Loucy (cell line): ENCODE data around the gene SLC34A3.

Experiments
- H2AFZ ChIP-seq: fragments of 200-600 bp; sonication (generic); 2 replicates; pipeline ENCODE4 v1.6.0; 2016; ENCODE audit warnings: antibody characterized with exemption, mild to moderate bottlenecking, low read length, moderate library complexity
- H3F3A ChIP-seq: fragments of 200-600 bp; 2 replicates; pipeline ENCODE4 v1.6.0; 2016; ENCODE audit warnings: antibody characterized with exemption, low read depth, mild to moderate bottlenecking
- H3K27me3 ChIP-seq: fragments of 200-600 bp; sonication (generic); 2 replicates; pipeline ENCODE4 v1.6.1; 2014; ENCODE audit warnings: low read length, mild to moderate bottlenecking; ENCODE audit not compliant: insufficient read depth, poor library complexity, severe bottlenecking
- H3K36me3 ChIP-seq: fragments of 200-600 bp; sonication (generic); 2 replicates; pipeline ENCODE4 v1.6.1; 2016; ENCODE audit warnings: low read length; ENCODE audit not compliant: insufficient read depth
- H3K4me1 ChIP-seq: fragments of 200-600 bp; sonication (generic); 2 replicates; pipeline ENCODE4 v1.5.1; 2014; ENCODE audit warnings: low read length, mild to moderate bottlenecking; ENCODE audit not compliant: insufficient read depth, poor library complexity, severe bottlenecking
- H3K4me2 ChIP-seq: fragments of 200-600 bp; sonication (generic); 2 replicates; pipeline ENCODE4 v1.6.0; 2014; ENCODE audit warnings: antibody characterized with exemption, low read length, low read depth, mild to moderate bottlenecking; ENCODE audit not compliant: poor library complexity, severe bottlenecking
- H3K4me3 ChIP-seq: fragments of 200-600 bp; sonication (generic); 2 replicates; pipeline ENCODE4 v1.5.1; 2014; ENCODE audit warnings: low read length, mild to moderate bottlenecking, mixed read lengths; ENCODE audit not compliant: poor library complexity, severe bottlenecking
- H3K79me2 ChIP-seq: fragments of 200-600 bp; sonication (generic); 2 replicates; pipeline ENCODE4 v1.6.1; 2014; ENCODE audit warnings: low read length; ENCODE audit not compliant: insufficient read depth
- H3K9ac ChIP-seq: fragments of 200-600 bp; sonication (generic); 2 replicates; pipeline ENCODE4 v1.6.0; 2014; ENCODE audit warnings: mild to moderate bottlenecking, low read depth, low read length, moderate library complexity; ENCODE audit not compliant: poor library complexity, severe bottlenecking
- H3K9me2 ChIP-seq: fragments of 200-600 bp; sonication (generic); replicated peaks from 2 replicates; pipeline ENCODE4 v1.6.1; 2016; ENCODE audit warnings: low read depth, low read length, mixed read lengths
- H3K9me3 ChIP-seq: fragments of 200-600 bp; sonication (generic); 2 replicates; pipeline ENCODE4 v1.6.1; 2014; ENCODE audit warnings: mild to moderate bottlenecking, antibody characterized with exemption, low read length, low read depth; ENCODE audit not compliant: insufficient read depth
- H4K20me1 ChIP-seq: fragments of 200-600 bp; sonication (generic); 2 replicates; pipeline ENCODE4 v1.6.0; 2014; ENCODE audit warnings: antibody characterized with exemption, low read length, mild to moderate bottlenecking; ENCODE audit not compliant: insufficient read depth, poor library complexity, severe bottlenecking
- CTCF ChIP-seq: fragments of 200-600 bp; sonication (generic); conservative IDR thresholded peaks from 2 replicates; pipeline ENCODE4 v1.5.1; 2014; ENCODE audit warnings: mild to moderate bottlenecking, antibody characterized with exemption, low read length
- EZH2phosphoT487 ChIP-seq: fragments of 200-600 bp; IDR thresholded peaks from 2 replicates; pipeline ENCODE4 v1.6.1; 2018; ENCODE audit warnings: antibody characterized with exemption, mild to moderate bottlenecking, moderate library complexity, borderline replicate concordance

Gene SLC34A3

DNA sequence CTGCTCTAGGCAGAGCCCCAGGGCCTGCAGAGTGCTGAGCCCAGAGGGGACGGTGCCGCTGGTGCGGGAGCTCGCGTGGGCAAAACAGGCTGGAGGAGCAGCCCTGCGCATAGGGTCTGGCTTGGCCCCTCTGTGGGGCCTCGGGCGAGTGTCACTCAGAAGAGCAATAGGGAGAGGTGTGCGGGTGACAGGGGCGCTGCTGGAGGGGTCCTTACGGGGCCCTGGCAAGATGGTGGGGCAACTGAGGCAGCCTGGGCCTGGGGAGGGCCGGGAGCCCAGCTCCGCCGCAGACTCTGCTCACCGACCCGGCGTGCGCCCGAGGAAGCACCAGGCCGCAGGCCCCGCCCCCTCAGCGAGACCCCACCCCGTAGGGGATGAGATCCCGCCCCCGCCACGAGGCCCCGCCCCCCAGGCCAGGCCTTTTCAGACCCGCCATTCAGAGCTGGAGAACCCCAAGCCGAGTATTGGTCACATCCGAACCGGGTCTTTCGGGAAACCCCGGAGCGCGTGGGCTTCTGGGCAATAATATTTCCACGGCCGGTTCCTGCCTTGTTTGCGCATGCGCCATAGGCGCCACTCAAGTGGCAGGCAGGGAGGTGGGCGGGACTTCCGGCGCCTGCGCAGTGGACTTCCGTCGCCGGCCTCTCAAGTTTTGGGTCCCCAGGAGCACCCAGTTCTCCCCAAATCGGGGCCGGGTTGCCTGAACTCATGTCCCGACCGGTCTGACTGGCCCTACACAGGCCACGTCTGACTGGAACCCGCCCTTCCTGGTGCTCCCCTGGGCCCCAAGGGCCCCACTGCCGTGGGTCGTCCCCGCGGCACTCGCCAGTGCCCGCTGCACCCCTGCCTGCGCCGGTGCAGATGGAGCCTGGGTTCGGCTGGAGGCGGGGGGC is 7.4 kb upstream of the SLC34A3 start:
- H3K4me2 ChIP-seq = peak overlapping the region; percentile 98
- no peaks in the 10 kb centered on the region for H4K20me1 ChIP-seq
- peak overlapping the region; percentile 90 for H3K4me3 ChIP-seq
- no peaks in the 10 kb centered on the region for H3K79me2 ChIP-seq
- no peaks in the 10 kb centered on the region for H3K36me3 ChIP-seq
- H2AFZ ChIP-seq = peak overlapping the region; percentile 89
- H3K9ac ChIP-seq = peak overlapping the region; percentile 97
- no peaks in the 10 kb centered on the region for H3K9me2 ChIP-seq
- TF ChIP-seq EZH2phosphoT487 (no peak), CTCF (no peak)
- H3K9me3 ChIP-seq = no peaks in the 10 kb centered on the region
- H3K4me1 ChIP-seq = peaks cover 21% of the 10 kb centered on the region
- no peaks in the 10 kb centered on the region for H3F3A ChIP-seq
- H3K27me3 ChIP-seq = no peaks in the 10 kb centered on the region

DNA sequence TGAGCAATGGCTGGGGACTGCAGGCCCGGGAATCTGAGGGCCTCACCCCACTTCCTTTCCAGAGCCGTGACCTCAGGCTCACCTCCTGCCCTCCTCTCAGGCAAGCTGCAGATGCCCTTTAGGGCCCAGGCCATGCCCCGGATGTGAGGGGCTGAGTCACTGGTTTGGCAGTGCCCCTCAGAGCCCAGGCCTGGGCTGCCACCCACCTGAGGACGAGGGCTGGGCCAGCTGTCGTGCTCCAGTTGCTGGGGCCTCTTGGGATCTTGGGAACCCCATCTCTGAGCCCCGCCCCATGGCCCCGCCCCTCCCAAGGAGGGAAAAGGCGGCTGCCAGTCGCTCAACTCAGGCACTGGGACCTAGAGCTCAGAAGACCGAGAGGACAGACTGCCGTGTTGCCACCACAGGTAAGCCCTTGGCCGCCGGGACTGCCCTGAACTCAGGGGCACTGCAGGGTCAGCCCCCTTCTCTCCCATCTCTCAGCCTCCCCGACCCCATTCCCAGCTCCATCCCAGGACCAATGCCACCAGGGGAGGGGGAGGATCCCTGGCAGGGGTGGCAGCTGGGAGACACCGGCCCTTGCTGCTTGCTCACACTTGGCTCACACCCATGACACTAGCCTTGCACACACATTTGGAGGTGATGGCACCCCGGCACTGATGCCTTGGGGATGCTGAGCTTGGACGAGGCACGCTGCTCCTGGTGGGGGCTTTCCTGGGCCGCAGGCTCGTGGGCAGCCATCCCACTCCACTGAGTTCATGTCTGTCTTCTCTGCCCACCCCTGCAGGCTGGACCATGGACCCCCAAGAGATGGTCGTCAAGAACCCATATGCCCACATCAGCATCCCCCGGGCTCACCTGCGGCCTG is 5.6 kb upstream of the SLC34A3 start, which contains the start of gene CYSRT1:
TSS of gene CYSRT1 (plus strand) at position 345 of the 865 bp plus-strand sequence. CDS start at position 793, 448 bp downstream.
- Histone ChIP-seq H3K4me3 (peak within 1 kb of the TSS; percentile 90), H3K4me1 (peaks cover 21% of the 10 kb centered on the region), H3K4me2 (peak within 1 kb of the TSS; percentile 98), H3K9me3 (no peaks in the 10 kb centered on the region), H4K20me1 (no peaks in the 10 kb centered on the region), H3K79me2 (no peaks in the 10 kb centered on the region), H3K36me3 (no peaks in the 10 kb centered on the region), H3K27me3 (no peaks in the 10 kb centered on the region), H3K9me2 (no peaks in the 10 kb centered on the region), H3K9ac (peak within 1 kb of the TSS; percentile 97), H3F3A (no peaks in the 10 kb centered on the region), H2AFZ (no peak within 1 kb of the TSS)
- no peak for TF ChIP-seq EZH2phosphoT487
- TF ChIP-seq CTCF = no peak

DNA sequence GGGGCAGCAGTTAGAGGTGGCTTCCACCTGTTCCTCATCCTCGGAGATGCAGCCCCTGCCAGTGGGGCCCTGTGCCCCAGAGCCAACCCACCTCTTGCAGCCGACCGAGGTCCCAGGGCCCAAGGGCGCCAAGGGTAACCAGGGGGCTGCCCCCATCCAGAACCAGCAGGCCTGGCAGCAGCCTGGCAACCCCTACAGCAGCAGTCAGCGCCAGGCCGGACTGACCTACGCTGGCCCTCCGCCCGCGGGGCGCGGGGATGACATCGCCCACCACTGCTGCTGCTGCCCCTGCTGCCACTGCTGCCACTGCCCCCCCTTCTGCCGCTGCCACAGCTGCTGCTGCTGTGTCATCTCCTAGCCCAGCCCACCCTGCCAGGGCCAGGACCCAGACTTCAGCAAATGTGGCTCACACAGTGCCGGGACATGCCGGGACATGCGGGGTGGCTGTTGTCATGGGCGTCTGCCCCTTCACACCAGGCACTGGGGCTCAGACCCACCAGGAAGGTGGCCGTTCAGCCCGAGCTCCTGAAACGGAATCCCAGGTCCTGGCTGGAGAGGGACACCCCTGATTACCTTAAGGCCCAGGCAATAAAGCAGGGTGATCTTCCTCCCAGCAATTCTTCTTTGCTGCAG is 4.9 kb upstream of the SLC34A3 start:
- Histone ChIP-seq H2AFZ (no peak overlapping the region), H3K4me3 (no peak overlapping the region)

More for the DNA sequence above, 4.9 kb upstream of the SLC34A3 start:
- no peaks in the 10 kb centered on the region for H3K9me3 ChIP-seq
- TF ChIP-seq EZH2phosphoT487 (no peak), CTCF (no peak)
- H3K79me2 ChIP-seq = no peaks in the 10 kb centered on the region
- peak overlapping the region; percentile 97 for H3K9ac ChIP-seq
- peak overlapping the region; percentile 98 for H3K4me2 ChIP-seq
- no peaks in the 10 kb centered on the region for H3K9me2 ChIP-seq
- no peaks in the 10 kb centered on the region for H3K27me3 ChIP-seq
- no peaks in the 10 kb centered on the region for H3K36me3 ChIP-seq
- H3F3A ChIP-seq = no peaks in the 10 kb centered on the region
- peaks cover 21% of the 10 kb centered on the region for H3K4me1 ChIP-seq
- no peaks in the 10 kb centered on the region for H4K20me1 ChIP-seq
